Endothelial cell of umbilical vein (primary cell): ENCODE data around the gene AUTS2.

Experiments
- EZH2 ChIP-seq: IDR thresholded peaks from 2 replicates; pipeline ENCODE4 v1.6.1; 2012; ENCODE audit warnings: borderline replicate concordance, low read depth, mild to moderate bottlenecking, moderate library complexity, low read length, inconsistent platforms; ENCODE audit not compliant: severe bottlenecking
- FOS ChIP-seq: IDR thresholded peaks from 2 replicates; pipeline ENCODE4 v1.6.1; 2011; ENCODE audit warnings: mild to moderate bottlenecking, low read length, moderate library complexity, borderline replicate concordance; ENCODE audit not compliant: insufficient read depth
- JUN ChIP-seq: IDR thresholded peaks from 2 replicates; pipeline ENCODE4 v1.6.1; 2011; ENCODE audit warnings: borderline replicate concordance, low read depth; ENCODE audit not compliant: insufficient read length, insufficient read depth
- MYC ChIP-seq: IDR thresholded peaks from one replicate; pipeline ENCODE4 v1.6.1; 2011; ENCODE audit warnings: mild to moderate bottlenecking, low read depth, low read length
- POLR2A ChIP-seq: IDR thresholded peaks from 2 replicates; pipeline ENCODE4 v1.6.1; 2012; ENCODE audit warnings: low read depth, mild to moderate bottlenecking, control low read depth, low read length
- POLR2AphosphoS5 ChIP-seq: IDR thresholded peaks from 2 replicates; pipeline ENCODE4 v1.6.1; 2012; ENCODE audit warnings: low read depth, mild to moderate bottlenecking, control low read depth, low read length, moderate library complexity; ENCODE audit not compliant: insufficient read depth
- TF ChIP-seq, protein P1 (sequence below), 2 donors: IDR thresholded peaks; 1 replicate in 1 of 2; 2 replicates in 1 of 2; pipeline ENCODE4 v1.5.1; 2011; ENCODE audit warnings: low read length in 2 of 2, mild to moderate bottlenecking in 2 of 2, moderate library complexity in 2 of 2, control low read depth in 1 of 2, inconsistent platforms in 1 of 2, low read depth in 1 of 2; ENCODE audit not compliant: insufficient read depth in 1 of 2; ENCODE audit errors: extremely low read depth in 1 of 2

DNA sequence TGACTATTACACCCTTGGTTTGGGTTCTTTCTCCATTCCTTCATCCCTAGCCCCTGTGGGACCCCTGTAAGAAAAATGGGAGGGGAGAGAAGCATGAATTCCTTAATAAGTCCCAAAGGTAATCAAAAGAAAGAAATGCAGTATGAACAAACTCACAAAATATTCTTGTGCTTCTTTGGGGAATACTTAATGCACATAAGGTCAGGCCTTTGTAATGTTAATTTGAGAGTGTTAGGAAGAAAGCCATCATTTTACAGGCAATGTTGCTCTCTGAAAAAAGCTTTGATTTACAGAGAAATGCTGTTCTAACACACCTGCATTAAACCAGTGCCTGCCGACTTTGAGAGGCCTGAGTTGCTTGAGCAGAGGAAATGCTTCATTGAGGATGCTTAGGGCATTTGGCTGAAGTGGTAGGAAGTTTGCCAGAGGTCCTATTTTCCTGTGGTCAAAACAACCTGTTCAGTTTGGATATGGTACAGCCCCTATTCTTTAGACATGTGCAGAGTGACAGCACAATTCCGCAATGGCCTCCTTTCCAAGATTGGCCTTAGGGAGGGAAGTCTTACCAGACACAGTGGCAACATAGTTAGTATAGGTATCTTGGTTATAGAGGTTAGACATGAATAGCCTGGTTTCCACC, 643.4 kb downstream of the AUTS2 start:
- TF ChIP-seq, protein P1, sequence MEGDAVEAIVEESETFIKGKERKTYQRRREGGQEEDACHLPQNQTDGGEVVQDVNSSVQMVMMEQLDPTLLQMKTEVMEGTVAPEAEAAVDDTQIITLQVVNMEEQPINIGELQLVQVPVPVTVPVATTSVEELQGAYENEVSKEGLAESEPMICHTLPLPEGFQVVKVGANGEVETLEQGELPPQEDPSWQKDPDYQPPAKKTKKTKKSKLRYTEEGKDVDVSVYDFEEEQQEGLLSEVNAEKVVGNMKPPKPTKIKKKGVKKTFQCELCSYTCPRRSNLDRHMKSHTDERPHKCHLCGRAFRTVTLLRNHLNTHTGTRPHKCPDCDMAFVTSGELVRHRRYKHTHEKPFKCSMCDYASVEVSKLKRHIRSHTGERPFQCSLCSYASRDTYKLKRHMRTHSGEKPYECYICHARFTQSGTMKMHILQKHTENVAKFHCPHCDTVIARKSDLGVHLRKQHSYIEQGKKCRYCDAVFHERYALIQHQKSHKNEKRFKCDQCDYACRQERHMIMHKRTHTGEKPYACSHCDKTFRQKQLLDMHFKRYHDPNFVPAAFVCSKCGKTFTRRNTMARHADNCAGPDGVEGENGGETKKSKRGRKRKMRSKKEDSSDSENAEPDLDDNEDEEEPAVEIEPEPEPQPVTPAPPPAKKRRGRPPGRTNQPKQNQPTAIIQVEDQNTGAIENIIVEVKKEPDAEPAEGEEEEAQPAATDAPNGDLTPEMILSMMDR (IDR thresholded peaks at IDR 0.05; ENCODE audit: extremely low read depth in 1 of 2, insufficient read depth in 1 of 2, low read depth in 1 of 2, low read length in 2 of 2) = no peak
- TF ChIP-seq POLR2A (no peak), EZH2 (no peak), POLR2AphosphoS5 (no peak), FOS (no peak), JUN (no peak), MYC (no peak)
